Transverse colon (tissue), 4 donors: ENCODE measurements around the gene CCDC134. TPM values are rescaled to one million over a fixed set of nuclear protein-coding genes. Genes with fewer than 3 reads are reported as not detected.
A peak's percentile ranks its signal among the peaks of the same experiment; 100 is the strongest.

ENCODE experiments used
- DNase-seq: peaks from one replicate; pipeline ENCODE4 v3.0.0-alpha.2; 2019
- H3K27ac ChIP-seq, 4 donors: fragments of 200-600 bp; sonication (generic); 2 replicates each; pipeline ENCODE4 v1.5.1; 2016 to 2018; ENCODE audit warnings: inconsistent platforms in 4 of 4
- H3K27me3 ChIP-seq: fragments of 200-600 bp; sonication (generic); 2 replicates; pipeline ENCODE4 v1.5.1; 2017; ENCODE audit warnings: inconsistent platforms
- H3K36me3 ChIP-seq, 4 donors: fragments of 200-600 bp; sonication (generic); 2 replicates each; pipeline ENCODE4 v1.5.1; 2017 to 2019; ENCODE audit warnings: inconsistent platforms in 4 of 4
- H3K4me1 ChIP-seq, 4 donors: fragments of 200-600 bp; sonication (generic); 2 replicates each; pipeline ENCODE4 v1.5.1; 2017 to 2020; ENCODE audit warnings: inconsistent platforms in 4 of 4
- H3K4me3 ChIP-seq, 4 donors: fragments of 200-600 bp; sonication (generic); 1 replicate in 1 of 4; 2 replicates in 3 of 4; pipeline versions ENCODE4 v1.5.1 to v1.6.1; 2017 to 2019; ENCODE audit warnings: inconsistent platforms in 4 of 4
- H3K9me3 ChIP-seq, 2 donors: fragments of 200-600 bp; sonication (generic); 2 replicates each; pipeline ENCODE4 v1.5.1; 2017 to 2019; ENCODE audit warnings: inconsistent platforms in 2 of 2
- EP300 ChIP-seq: sonication (generic); formaldehyde crosslinking; IDR thresholded peaks from one replicate; pipeline ENCODE4 v1.6.1; 2017; ENCODE audit warnings: antibody characterized with exemption, low read depth
- POLR2A ChIP-seq: fragments of 450-650 bp; IDR thresholded peaks from one replicate; pipeline ENCODE4 v1.6.1; 2016; ENCODE audit warnings: antibody characterized with exemption, mild to moderate bottlenecking, moderate library complexity
- POLR2AphosphoS5 ChIP-seq, 3 donors: sonication (generic); formaldehyde crosslinking; IDR thresholded peaks; one replicate each; pipeline ENCODE4 v1.6.1; 2016; ENCODE audit warnings: antibody characterized with exemption in 3 of 3
- WGBS, 2 donors: methylation state at CpG; one replicate each; pipeline ENCODE4 v1.1.5; 2018; ENCODE audit warnings: low coverage in 1 of 2; 5-methylcytosine and 5-hydroxymethylcytosine counted together
- in situ Hi-C, 4 donors: fragments of 200-750 bp; cut with MboI; loops; one replicate each; pipeline versions ENCODE4 v1.15.0 to v1.15.1; 2017; ENCODE audit warnings: low sequenced_read_pairs in 3 of 4, low pct_ligation_motif_present in 1 of 4, low pct_unique_long_range_greater_than_20kb in 1 of 4
- intact Hi-C: fragments of 100-400 bp; cut with DNase I; formaldehyde crosslinking; loops from one replicate; pipeline ENCODE4 v1.15.1; 2023; ENCODE audit warnings: low total_unique reads
- total RNA-seq, 4 donors: library from RNA; depleted of rRNA; stranded (reverse); fragments of >200 nt; gene quantifications; one replicate each; pipeline ENCODE4 v1.1.0, GENCODE V29; 2016
- TF ChIP-seq, protein P1 (sequence below), 5 experiments: fragments of 200-600 bp in 3 of 5; fragments of 450-650 bp in 2 of 5; sonication (generic) in 3 of 5; IDR thresholded peaks; 1 replicate in 2 of 5; 2 replicates in 3 of 5; pipeline ENCODE4 v1.5.1; 2016 to 2017; ENCODE audit warnings: antibody characterized with exemption in 5 of 5, inconsistent platforms in 3 of 5, mild to moderate bottlenecking in 2 of 5, moderate library complexity in 1 of 5

Gene CCDC134
- total RNA-seq, 4 donors from 2014 or later, result 5.9 to 9.8 TPM; not detected in 2

DNA sequence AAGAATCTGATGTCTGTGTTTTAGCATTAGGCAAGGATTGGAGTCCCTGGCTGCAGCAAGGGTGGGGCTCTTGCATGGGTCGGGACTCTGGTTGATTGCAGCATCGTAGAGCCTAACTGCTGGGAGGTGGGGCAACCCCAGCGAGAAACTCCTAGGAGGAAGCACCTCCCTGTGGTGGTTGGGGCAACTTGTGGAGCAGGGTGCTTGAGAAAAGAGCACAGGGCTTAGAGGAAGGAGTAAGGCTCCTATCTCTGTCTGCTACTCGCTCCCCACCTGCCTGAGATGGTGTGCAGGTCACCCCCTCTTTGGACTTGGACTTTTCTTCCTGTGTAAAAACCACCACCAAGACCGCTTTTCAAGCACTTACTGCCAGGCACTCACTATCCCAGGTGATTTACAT, 48.0 kb downstream of the CCDC134 start:
- Histone ChIP-seq H3K36me3 (no peaks in the 10 kb centered on the region), H3K9me3 (no peaks in the 10 kb centered on the region), H3K4me3 (no peak overlapping the region), H3K4me1 (peaks cover 22 to 58% (median 43%) of the 10 kb centered on the region in 4 donors), H3K27me3 (no peaks in the 10 kb centered on the region), H3K27ac (peak overlapping the region; percentile 68 to 83 (median 73))
- intact Hi-C loops, result no loop called here
- in situ Hi-C loops, result no loop called here
- TF ChIP-seq, protein P1, sequence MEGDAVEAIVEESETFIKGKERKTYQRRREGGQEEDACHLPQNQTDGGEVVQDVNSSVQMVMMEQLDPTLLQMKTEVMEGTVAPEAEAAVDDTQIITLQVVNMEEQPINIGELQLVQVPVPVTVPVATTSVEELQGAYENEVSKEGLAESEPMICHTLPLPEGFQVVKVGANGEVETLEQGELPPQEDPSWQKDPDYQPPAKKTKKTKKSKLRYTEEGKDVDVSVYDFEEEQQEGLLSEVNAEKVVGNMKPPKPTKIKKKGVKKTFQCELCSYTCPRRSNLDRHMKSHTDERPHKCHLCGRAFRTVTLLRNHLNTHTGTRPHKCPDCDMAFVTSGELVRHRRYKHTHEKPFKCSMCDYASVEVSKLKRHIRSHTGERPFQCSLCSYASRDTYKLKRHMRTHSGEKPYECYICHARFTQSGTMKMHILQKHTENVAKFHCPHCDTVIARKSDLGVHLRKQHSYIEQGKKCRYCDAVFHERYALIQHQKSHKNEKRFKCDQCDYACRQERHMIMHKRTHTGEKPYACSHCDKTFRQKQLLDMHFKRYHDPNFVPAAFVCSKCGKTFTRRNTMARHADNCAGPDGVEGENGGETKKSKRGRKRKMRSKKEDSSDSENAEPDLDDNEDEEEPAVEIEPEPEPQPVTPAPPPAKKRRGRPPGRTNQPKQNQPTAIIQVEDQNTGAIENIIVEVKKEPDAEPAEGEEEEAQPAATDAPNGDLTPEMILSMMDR (IDR thresholded peaks at IDR 0.05), result peak in 4 of 5 experiments; percentile 4 to 58 (median 20)
- TF ChIP-seq EP300, result no peak
- TF ChIP-seq POLR2A, result peak; percentile 37
- peak in 2 of 3 donors; percentile 14 to 41 for TF ChIP-seq POLR2AphosphoS5 (IDR thresholded peaks at IDR 0.05)
- WGBS, 2 donors, result 38% methylated on average over 5 of the region's 5 CpGs; no CpG with 5 or more reads in 1 of the 2 donors
- peak; percentile 88 for DNase-seq

DNA sequence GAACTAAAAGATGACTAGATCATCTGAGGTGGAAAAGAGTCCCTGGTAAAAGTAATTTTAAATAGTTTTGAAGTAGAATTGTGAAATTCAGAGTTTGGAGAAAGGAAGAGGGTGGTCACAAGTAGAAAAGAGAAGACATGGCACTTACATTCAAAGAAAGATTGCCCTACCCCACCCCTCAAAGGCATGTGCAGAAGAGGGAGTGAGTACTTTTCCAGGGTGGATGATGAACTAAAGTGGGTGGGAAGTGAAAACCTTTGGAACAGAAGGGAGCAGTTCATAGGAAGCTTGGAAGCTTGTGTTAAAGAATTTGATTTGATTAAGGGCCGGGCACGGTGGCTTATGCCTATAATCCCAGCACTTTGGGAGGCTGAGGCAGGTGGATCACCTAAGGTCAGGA, 56.0 kb downstream of the CCDC134 start:
- no peaks in the 10 kb centered on the region for H3K36me3 ChIP-seq
- H3K27ac ChIP-seq, result peak overlapping the region; percentile 65 to 82 (median 78)
- no peaks in the 10 kb centered on the region for H3K9me3 ChIP-seq
- H3K27me3 ChIP-seq, result no peaks in the 10 kb centered on the region
- H3K4me1 ChIP-seq, result peaks cover 6 to 58% (median 26%) of the 10 kb centered on the region in 4 donors
- H3K4me3 ChIP-seq, result no peak overlapping the region
- TF ChIP-seq POLR2AphosphoS5 (IDR thresholded peaks at IDR 0.05), result no peak
- TF ChIP-seq EP300, result no peak
- TF ChIP-seq POLR2A, result no peak
- TF ChIP-seq, protein P1 (IDR thresholded peaks at IDR 0.05), result no peak
- intact Hi-C loops (loop anchor here (5.0 kb wide), 1 partner anchor 159 kb away; the partner anchor contains the start of gene MEI1), in situ Hi-C loops (no loop called here)
- 61 to 80% methylated on average over 1 to 2 of the region's 2 CpGs for WGBS, 2 donors
- DNase-seq, result peak; percentile 30

DNA sequence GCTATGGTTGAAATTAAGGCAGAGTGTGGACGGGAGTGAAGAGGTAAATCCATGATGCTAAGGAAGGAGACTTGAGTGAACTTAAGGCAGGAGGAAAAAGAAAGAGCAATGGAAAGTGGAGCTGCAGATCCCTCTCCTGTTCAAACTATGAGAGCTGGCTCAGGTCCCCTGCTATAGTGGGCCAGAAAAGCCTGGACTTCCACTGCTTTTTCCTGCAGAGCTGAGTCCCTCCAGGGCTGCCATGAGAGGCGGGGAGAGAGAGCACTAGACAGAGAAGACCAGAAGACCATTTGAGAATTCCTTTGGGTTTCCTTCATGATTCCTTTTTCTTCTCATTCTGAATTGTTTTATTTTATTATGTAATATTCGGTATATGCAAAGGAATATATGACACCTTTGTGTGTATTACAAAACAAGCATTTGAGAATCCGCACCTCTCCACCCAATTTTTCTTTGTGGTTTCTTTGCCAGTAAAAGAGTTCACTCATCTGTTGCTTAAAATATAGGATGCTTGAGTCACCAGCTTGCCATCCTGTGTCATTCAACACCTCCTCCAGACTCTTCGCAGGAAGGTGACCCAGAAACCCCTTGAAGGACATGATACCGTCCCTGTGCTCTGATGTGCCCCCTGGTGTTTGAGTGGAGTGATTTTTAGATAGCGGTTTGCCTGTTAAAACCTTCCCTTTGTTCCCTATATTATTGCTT, 56.8 kb downstream of the CCDC134 start:
- Histone ChIP-seq H3K4me3 (no peak overlapping the region), H3K27ac (peak overlapping the region; percentile 65 to 82 (median 78)), H3K9me3 (no peaks in the 10 kb centered on the region), H3K4me1 (peaks cover 9 to 67% (median 32%) of the 10 kb centered on the region in 4 donors), H3K27me3 (no peaks in the 10 kb centered on the region), H3K36me3 (no peaks in the 10 kb centered on the region)
- peak; percentile 61 for DNase-seq
- in situ Hi-C loops (no loop called here), intact Hi-C loops (loop anchor here (5.0 kb wide), 1 partner anchor 160 kb away; the partner anchor contains the start of gene MEI1)
- WGBS, 2 donors, result 51 to 72% methylated on average over 4 to 7 of the region's 7 CpGs
- TF ChIP-seq EP300, result no peak
- TF ChIP-seq, protein P1 (IDR thresholded peaks at IDR 0.05), result peak; percentile 52 to 72 (median 58)
- no peak for TF ChIP-seq POLR2A
- no peak for TF ChIP-seq POLR2AphosphoS5 (IDR thresholded peaks at IDR 0.05)

DNA sequence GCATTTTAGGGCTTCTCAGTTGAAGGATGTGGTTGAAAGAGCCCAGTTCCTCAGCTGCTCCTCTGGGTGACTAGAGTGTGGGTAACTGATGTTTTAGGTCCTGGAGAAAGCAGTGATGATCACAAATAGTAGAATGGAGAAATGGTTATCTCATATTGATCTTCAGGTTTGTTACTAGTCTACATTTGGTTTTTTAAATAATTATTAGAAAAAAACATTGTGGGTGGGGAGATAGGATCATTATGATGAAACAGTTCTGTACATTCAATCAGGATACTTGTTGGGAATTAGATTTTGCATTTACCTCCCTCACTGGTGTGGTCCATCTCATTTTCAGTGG, 57.4 kb downstream of the CCDC134 start:
- H3K36me3 ChIP-seq, result no peaks in the 10 kb centered on the region
- peaks cover 12 to 72% (median 36%) of the 10 kb centered on the region in 4 donors for H3K4me1 ChIP-seq
- TF ChIP-seq, protein P1 (IDR thresholded peaks at IDR 0.05), result no peak
- no peak for TF ChIP-seq POLR2A
- no peak for TF ChIP-seq POLR2AphosphoS5 (IDR thresholded peaks at IDR 0.05)
- no peak for TF ChIP-seq EP300
- DNase-seq, result no peak
- no peaks in the 10 kb centered on the region for H3K9me3 ChIP-seq
- no peak overlapping the region for H3K4me3 ChIP-seq
- intact Hi-C loops, result loop anchor here (5.0 kb wide), 1 partner anchor 161 kb away; the partner anchor contains the start of gene MEI1
- no peaks in the 10 kb centered on the region for H3K27me3 ChIP-seq
- in situ Hi-C loops, result no loop called here
- H3K27ac ChIP-seq, result peak overlapping the region in 2 of 4 donors; percentile 78 to 82
